ENCODE results near the gene ARPIN. TPM values are rescaled to one million over a fixed set of nuclear protein-coding genes. Genes with fewer than 3 reads are reported as not detected.

The ARPIN gene
- total RNA-seq, 1 donor from 2014 or later: not detected

Other genes starting within 250 kb of the ARPIN start
- 0.25 TPM in 1 of 2 replicates, not detected in the other for gene PLIN1, start 233.6 kb downstream of the ARPIN start, total RNA-seq
- gene PEX11A, start 222.2 kb downstream of the ARPIN start, total RNA-seq: 1.0 and 1.8 TPM in 2 replicates
- not detected in 2 replicates for gene WDR93, start 222.1 kb downstream of the ARPIN start, total RNA-seq
- 7.1 and 7.5 TPM in 2 replicates for gene MESP1, start 161.7 kb downstream of the ARPIN start, total RNA-seq
- gene MESP2, start 136.6 kb downstream of the ARPIN start, total RNA-seq: 0.39 and 0.41 TPM in 2 replicates
- 2.4 and 3.6 TPM in 2 replicates for gene ANPEP, start 98.1 kb downstream of the ARPIN start, total RNA-seq
- 20.6 and 24.6 TPM in 2 replicates for gene AP3S2, start 19.0 kb downstream of the ARPIN start, total RNA-seq
- gene ZNF710, start 88.4 kb upstream of the ARPIN start, total RNA-seq: 31.4 and 34.2 TPM in 2 replicates
- gene IDH2, start 189.5 kb upstream of the ARPIN start, total RNA-seq: 139 and 141 TPM in 2 replicates

Measured in activated T-helper 2 cell treated with anti-CD3 and anti-CD28 coated beads, Interferon-gamma antibody, Interleukin-2, Interleukin-4, amounts not matched to agents 10 μg/mL and 5 μg/mL and 100 μg/mL, durations not matched to agents 14 hours and 24 hours and 36 hours (primary cell).